Measurements from ENCODE around the gene KIF5C.

GRCh38 chr2:148955798-148956197 is 80.8 kb downstream of the KIF5C start:
- no peak for TF ChIP-seq DZIP1 (CRISPR knock-in tag; IDR thresholded peaks at IDR 0.05)
- no peak for TF ChIP-seq TBL1XR1 (IDR thresholded peaks at IDR 0.05; ENCODE audit: borderline replicate concordance, low read length, partially characterized antibody)
- no peak for TF ChIP-seq FOXO1 (CRISPR knock-in tag; IDR thresholded peaks at IDR 0.05)
- no peak for TF ChIP-seq SP2 (CRISPR knock-in tag; IDR thresholded peaks at IDR 0.05)
- no peak for TF ChIP-seq ZNF142 (CRISPR knock-in tag; IDR thresholded peaks at IDR 0.05)
